Neural progenitor cell (in vitro differentiated cells): ENCODE measurements around the gene IMMP1L. TPM values are rescaled to one million over a fixed set of nuclear protein-coding genes. Genes with fewer than 3 reads are reported as not detected.

Experiments
- DNase-seq: peaks from one replicate; pipeline ENCODE4 v3.0.0-alpha.2; 2016; ENCODE audit warnings: low spot score
- H2AFZ ChIP-seq: fragments of 200-600 bp; sonication (generic); replicated peaks from 2 replicates; pipeline ENCODE4 v1.6.1; 2016; ENCODE audit warnings: antibody characterized with exemption
- H3F3A ChIP-seq: fragments of 200-600 bp; sonication (generic); 2 replicates; pipeline ENCODE4 v1.6.1; 2016; ENCODE audit warnings: antibody characterized with exemption, low read depth
- H3K27ac ChIP-seq: fragments of 200-600 bp; sonication (generic); 2 replicates; pipeline ENCODE4 v1.5.1; 2016; ENCODE audit warnings: mild to moderate bottlenecking
- H3K27me3 ChIP-seq: fragments of 200-600 bp; sonication (generic); 2 replicates; pipeline ENCODE4 v1.6.1; 2016; ENCODE audit warnings: mild to moderate bottlenecking, moderate library complexity
- H3K36me3 ChIP-seq: fragments of 200-600 bp; sonication (generic); 2 replicates; pipeline ENCODE4 v1.5.1; 2016
- H3K4me1 ChIP-seq: fragments of 200-600 bp; sonication (generic); 2 replicates; pipeline ENCODE4 v1.6.1; 2016; ENCODE audit warnings: mixed run types
- H3K4me2 ChIP-seq: fragments of 200-600 bp; sonication (generic); 2 replicates; pipeline ENCODE4 v1.6.1; 2016
- H3K4me3 ChIP-seq: fragments of 200-600 bp; sonication (generic); 2 replicates; pipeline ENCODE4 v1.5.1; 2016
- H3K79me2 ChIP-seq: fragments of 200-600 bp; sonication (generic); 2 replicates; pipeline ENCODE4 v1.6.1; 2016; ENCODE audit warnings: low read depth
- H3K9ac ChIP-seq: fragments of 200-600 bp; sonication (generic); 2 replicates; pipeline ENCODE4 v1.6.1; 2016
- H3K9me3 ChIP-seq: fragments of 200-600 bp; sonication (generic); 2 replicates; pipeline ENCODE4 v1.5.1; 2016; ENCODE audit warnings: low read depth
- H4K20me1 ChIP-seq: fragments of 200-600 bp; sonication (generic); 2 replicates; pipeline ENCODE4 v1.6.1; 2016; ENCODE audit warnings: low read depth
- H3K27ac Mint-ChIP-seq: 3 replicates; pipeline ENCODE4 v1.8.0; 2021; ENCODE audit warnings: mixed read lengths
- H3K27me3 Mint-ChIP-seq: 2 replicates; pipeline ENCODE4 v1.8.0; 2022; ENCODE audit warnings: low read depth, mild to moderate bottlenecking, inconsistent platforms, moderate library complexity, mixed read lengths; ENCODE audit not compliant: insufficient read depth
- H3K36me3 Mint-ChIP-seq: 3 replicates; pipeline ENCODE4 v1.8.0; 2021; ENCODE audit warnings: mixed read lengths
- H3K4me1 Mint-ChIP-seq: 3 replicates; pipeline ENCODE4 v1.8.0; 2021; ENCODE audit warnings: mixed read lengths
- H3K4me3 Mint-ChIP-seq: 3 replicates; pipeline ENCODE4 v1.8.0; 2021; ENCODE audit warnings: mild to moderate bottlenecking, moderate library complexity, mixed read lengths
- H3K9me3 Mint-ChIP-seq: 3 replicates; pipeline ENCODE4 v1.8.0; 2020; ENCODE audit warnings: mixed read lengths
- EZH2 ChIP-seq: fragments of 200-600 bp; sonication (generic); IDR thresholded peaks from 2 replicates; pipeline ENCODE4 v1.6.1; 2017; ENCODE audit warnings: antibody characterized with exemption, mild to moderate bottlenecking, moderate library complexity
- EZH2phosphoT487 ChIP-seq: fragments of 200-600 bp; sonication (generic); IDR thresholded peaks from 2 replicates; pipeline ENCODE4 v1.6.1; 2017; ENCODE audit warnings: antibody characterized with exemption
- total RNA-seq: library from RNA; depleted of rRNA; stranded (reverse); fragments of >200 nt; gene quantifications from 2 replicates; pipeline ENCODE4 v1.2.3, GENCODE V29; 2015; ENCODE audit warnings: low replicate concordance
- TF ChIP-seq, protein P1 (sequence below): fragments of 200-600 bp; sonication (generic); IDR thresholded peaks from 2 replicates; pipeline ENCODE4 v1.5.1; 2017; ENCODE audit warnings: antibody characterized with exemption, mild to moderate bottlenecking

Gene IMMP1L
- total RNA-seq, 1 donor from 2014 or later, result 122 TPM

GRCh38 chr11:31433851-31434250 is 75.6 kb downstream of the IMMP1L start:
- Histone ChIP-seq H3F3A (peaks cover 15% of the 10 kb centered on the region), H2AFZ (no peak overlapping the region), H4K20me1 (no peaks in the 10 kb centered on the region), H3K9ac (no peak overlapping the region), H3K79me2 (no peaks in the 10 kb centered on the region), H3K4me2 (no peak overlapping the region), H3K4me1 (peaks cover 23% of the 10 kb centered on the region), H3K4me3 (no peak overlapping the region), H3K27me3 (no peaks in the 10 kb centered on the region), H3K9me3 (no peaks in the 10 kb centered on the region), H3K36me3 (peaks cover 18% of the 10 kb centered on the region), H3K27ac (no peak overlapping the region)
- H3K27ac Mint-ChIP-seq, result no peak overlapping the region
- no peak for DNase-seq
- H3K27me3 Mint-ChIP-seq, result no peaks in the 10 kb centered on the region
- peaks cover 25% of the 10 kb centered on the region for H3K36me3 Mint-ChIP-seq
- no peak overlapping the region for H3K4me3 Mint-ChIP-seq
- H3K9me3 Mint-ChIP-seq, result peaks cover 2% of the 10 kb centered on the region
- no peaks in the 10 kb centered on the region for H3K4me1 Mint-ChIP-seq
- no peak for TF ChIP-seq EZH2
- TF ChIP-seq, protein P1, sequence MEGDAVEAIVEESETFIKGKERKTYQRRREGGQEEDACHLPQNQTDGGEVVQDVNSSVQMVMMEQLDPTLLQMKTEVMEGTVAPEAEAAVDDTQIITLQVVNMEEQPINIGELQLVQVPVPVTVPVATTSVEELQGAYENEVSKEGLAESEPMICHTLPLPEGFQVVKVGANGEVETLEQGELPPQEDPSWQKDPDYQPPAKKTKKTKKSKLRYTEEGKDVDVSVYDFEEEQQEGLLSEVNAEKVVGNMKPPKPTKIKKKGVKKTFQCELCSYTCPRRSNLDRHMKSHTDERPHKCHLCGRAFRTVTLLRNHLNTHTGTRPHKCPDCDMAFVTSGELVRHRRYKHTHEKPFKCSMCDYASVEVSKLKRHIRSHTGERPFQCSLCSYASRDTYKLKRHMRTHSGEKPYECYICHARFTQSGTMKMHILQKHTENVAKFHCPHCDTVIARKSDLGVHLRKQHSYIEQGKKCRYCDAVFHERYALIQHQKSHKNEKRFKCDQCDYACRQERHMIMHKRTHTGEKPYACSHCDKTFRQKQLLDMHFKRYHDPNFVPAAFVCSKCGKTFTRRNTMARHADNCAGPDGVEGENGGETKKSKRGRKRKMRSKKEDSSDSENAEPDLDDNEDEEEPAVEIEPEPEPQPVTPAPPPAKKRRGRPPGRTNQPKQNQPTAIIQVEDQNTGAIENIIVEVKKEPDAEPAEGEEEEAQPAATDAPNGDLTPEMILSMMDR, result no peak
- TF ChIP-seq EZH2phosphoT487, result no peak

GRCh38 chr11:31424652-31425051 is 84.8 kb downstream of the IMMP1L start:
- Mint-ChIP-seq H3K4me1 (peaks cover 41% of the 10 kb centered on the region), H3K36me3 (peaks cover 35% of the 10 kb centered on the region), H3K4me3 (no peak overlapping the region), H3K27me3 (no peaks in the 10 kb centered on the region), H3K27ac (no peak overlapping the region), H3K9me3 (peaks cover 2% of the 10 kb centered on the region)
- H3F3A ChIP-seq, result peaks cover 59% of the 10 kb centered on the region
- H3K36me3 ChIP-seq, result peaks cover 5% of the 10 kb centered on the region
- peak overlapping the region; percentile 96 for H3K27ac ChIP-seq
- TF ChIP-seq EZH2 (no peak), EZH2phosphoT487 (no peak)
- TF ChIP-seq, protein P1, result no peak
- peaks cover 7% of the 10 kb centered on the region for H3K79me2 ChIP-seq
- H2AFZ ChIP-seq, result no peak overlapping the region
- no peaks in the 10 kb centered on the region for H3K27me3 ChIP-seq
- H3K4me2 ChIP-seq, result peak overlapping the region; percentile 7
- no peak for DNase-seq
- no peaks in the 10 kb centered on the region for H3K9me3 ChIP-seq
- H4K20me1 ChIP-seq, result no peaks in the 10 kb centered on the region
- no peak overlapping the region for H3K9ac ChIP-seq
- H3K4me3 ChIP-seq, result no peak overlapping the region
- peaks cover 73% of the 10 kb centered on the region for H3K4me1 ChIP-seq

GRCh38 chr11:31422703-31423102 is 86.7 kb downstream of the IMMP1L start:
- no peak overlapping the region for H3K4me3 Mint-ChIP-seq
- H3K27ac Mint-ChIP-seq, result peak overlapping the region; percentile 88
- H3K4me3 ChIP-seq, result peak overlapping the region; percentile 30

More at GRCh38 chr11:31422703-31423102, 86.7 kb downstream of the IMMP1L start:
- Histone ChIP-seq H3K9ac (no peak overlapping the region), H3K27me3 (no peaks in the 10 kb centered on the region), H3K27ac (peak overlapping the region; percentile 96), H3K4me1 (peaks cover 93% of the 10 kb centered on the region), H3F3A (peaks cover 68% of the 10 kb centered on the region), H3K79me2 (peaks cover 24% of the 10 kb centered on the region), H3K4me2 (peak overlapping the region; percentile 73), H2AFZ (no peak overlapping the region), H4K20me1 (no peaks in the 10 kb centered on the region), H3K36me3 (peaks cover 5% of the 10 kb centered on the region), H3K9me3 (no peaks in the 10 kb centered on the region)
- peaks cover 21% of the 10 kb centered on the region for H3K36me3 Mint-ChIP-seq
- TF ChIP-seq EZH2, result no peak
- TF ChIP-seq, protein P1, result no peak
- peaks cover 58% of the 10 kb centered on the region for H3K4me1 Mint-ChIP-seq
- no peaks in the 10 kb centered on the region for H3K27me3 Mint-ChIP-seq
- peak; percentile 71 for DNase-seq
- H3K9me3 Mint-ChIP-seq, result peaks cover 2% of the 10 kb centered on the region
